ENCODE data around the gene RPN2. TPM values are rescaled to one million over a fixed set of nuclear protein-coding genes. Genes with fewer than 3 reads are reported as not detected.

Gene RPN2
- total and polyA plus RNA-seq, 4 donors: 153 to 241 (median 177) TPM

DNA sequence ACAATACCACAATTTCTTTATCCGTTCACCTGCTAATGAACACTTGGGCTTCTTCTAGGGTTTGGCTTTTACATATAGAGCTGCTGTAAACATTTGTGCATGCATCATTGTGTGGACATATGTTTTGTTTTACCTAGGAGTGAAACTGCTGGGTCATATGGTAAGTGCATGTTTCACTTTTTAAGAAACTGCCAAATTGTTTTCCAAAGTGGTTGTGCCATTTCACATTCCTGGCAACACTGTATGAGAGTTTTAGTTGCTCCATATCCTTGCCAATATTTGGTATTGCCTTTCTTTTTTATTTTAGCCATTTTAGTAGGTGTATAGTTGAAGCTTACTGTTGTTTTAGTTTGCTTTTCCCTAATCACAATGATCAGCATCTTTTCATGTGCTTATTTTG, 14.1 kb upstream of the RPN2 start (continued):
- TF ChIP-seq EGR1 (IDR thresholded peaks at IDR 0.05; ENCODE audit: low read depth in 2 of 2) (no peak), FOXA2 (IDR thresholded peaks at IDR 0.05) (no peak)

- Histone ChIP-seq H3K9ac (ENCODE audit: low read depth in 1 of 2, low read length in 2 of 2) (no peak overlapping the region), H3K27me3 (ENCODE audit: control insufficient read depth in 4 of 4, insufficient read depth in 4 of 4, low read length in 3 of 4) (no peaks in the 10 kb centered on the region), H3K9me3 (ENCODE audit: control insufficient read depth in 4 of 4, low read length in 3 of 4) (no peaks in the 10 kb centered on the region), H3K36me3 (ENCODE audit: control insufficient read depth in 4 of 4, insufficient read depth in 3 of 4, low read depth in 1 of 4, low read length in 3 of 4) (peaks cover 0 to 10% (median 7%) of the 10 kb centered on the region in 4 donors), H3K27ac (ENCODE audit: low read depth in 1 of 2, low read length in 2 of 2) (no peak overlapping the region), H3K4me3 (ENCODE audit: low read depth in 1 of 3, low read length in 3 of 3) (no peak overlapping the region), H3K4me1 (ENCODE audit: control insufficient read depth in 4 of 4, insufficient read depth in 4 of 4, low read length in 3 of 4) (no peaks in the 10 kb centered on the region)
- no peak for DNase-seq (ENCODE audit: low spot score)
- TF ChIP-seq GABPA (IDR thresholded peaks at IDR 0.05 in 1 of 2, conservative IDR thresholded peaks at IDR 0.05 in 1 of 2): no peak
- no peak for TF ChIP-seq TAF1 (conservative IDR thresholded peaks at IDR 0.05)
- no peak for TF ChIP-seq FOXA1 (IDR thresholded peaks at IDR 0.05)
- TF ChIP-seq RAD21 (IDR thresholded peaks at IDR 0.05): no peak
- TF ChIP-seq, protein P1, sequence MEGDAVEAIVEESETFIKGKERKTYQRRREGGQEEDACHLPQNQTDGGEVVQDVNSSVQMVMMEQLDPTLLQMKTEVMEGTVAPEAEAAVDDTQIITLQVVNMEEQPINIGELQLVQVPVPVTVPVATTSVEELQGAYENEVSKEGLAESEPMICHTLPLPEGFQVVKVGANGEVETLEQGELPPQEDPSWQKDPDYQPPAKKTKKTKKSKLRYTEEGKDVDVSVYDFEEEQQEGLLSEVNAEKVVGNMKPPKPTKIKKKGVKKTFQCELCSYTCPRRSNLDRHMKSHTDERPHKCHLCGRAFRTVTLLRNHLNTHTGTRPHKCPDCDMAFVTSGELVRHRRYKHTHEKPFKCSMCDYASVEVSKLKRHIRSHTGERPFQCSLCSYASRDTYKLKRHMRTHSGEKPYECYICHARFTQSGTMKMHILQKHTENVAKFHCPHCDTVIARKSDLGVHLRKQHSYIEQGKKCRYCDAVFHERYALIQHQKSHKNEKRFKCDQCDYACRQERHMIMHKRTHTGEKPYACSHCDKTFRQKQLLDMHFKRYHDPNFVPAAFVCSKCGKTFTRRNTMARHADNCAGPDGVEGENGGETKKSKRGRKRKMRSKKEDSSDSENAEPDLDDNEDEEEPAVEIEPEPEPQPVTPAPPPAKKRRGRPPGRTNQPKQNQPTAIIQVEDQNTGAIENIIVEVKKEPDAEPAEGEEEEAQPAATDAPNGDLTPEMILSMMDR (IDR thresholded peaks at IDR 0.05; ENCODE audit: low read depth, low read length, missing input control): no peak
- no peak for TF ChIP-seq HNF4G (IDR thresholded peaks at IDR 0.05)
- TF ChIP-seq EGR1 (IDR thresholded peaks at IDR 0.05; ENCODE audit: low read depth in 2 of 2): no peak
- TF ChIP-seq FOXA2 (IDR thresholded peaks at IDR 0.05): no peak
- TF ChIP-seq YY1 (IDR thresholded peaks at IDR 0.05): no peak
- TF ChIP-seq JUND (IDR thresholded peaks at IDR 0.05): no peak
- TF ChIP-seq, protein P2, sequence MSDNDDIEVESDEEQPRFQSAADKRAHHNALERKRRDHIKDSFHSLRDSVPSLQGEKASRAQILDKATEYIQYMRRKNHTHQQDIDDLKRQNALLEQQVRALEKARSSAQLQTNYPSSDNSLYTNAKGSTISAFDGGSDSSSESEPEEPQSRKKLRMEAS (IDR thresholded peaks at IDR 0.05): no peak
- TF ChIP-seq, protein P3, sequence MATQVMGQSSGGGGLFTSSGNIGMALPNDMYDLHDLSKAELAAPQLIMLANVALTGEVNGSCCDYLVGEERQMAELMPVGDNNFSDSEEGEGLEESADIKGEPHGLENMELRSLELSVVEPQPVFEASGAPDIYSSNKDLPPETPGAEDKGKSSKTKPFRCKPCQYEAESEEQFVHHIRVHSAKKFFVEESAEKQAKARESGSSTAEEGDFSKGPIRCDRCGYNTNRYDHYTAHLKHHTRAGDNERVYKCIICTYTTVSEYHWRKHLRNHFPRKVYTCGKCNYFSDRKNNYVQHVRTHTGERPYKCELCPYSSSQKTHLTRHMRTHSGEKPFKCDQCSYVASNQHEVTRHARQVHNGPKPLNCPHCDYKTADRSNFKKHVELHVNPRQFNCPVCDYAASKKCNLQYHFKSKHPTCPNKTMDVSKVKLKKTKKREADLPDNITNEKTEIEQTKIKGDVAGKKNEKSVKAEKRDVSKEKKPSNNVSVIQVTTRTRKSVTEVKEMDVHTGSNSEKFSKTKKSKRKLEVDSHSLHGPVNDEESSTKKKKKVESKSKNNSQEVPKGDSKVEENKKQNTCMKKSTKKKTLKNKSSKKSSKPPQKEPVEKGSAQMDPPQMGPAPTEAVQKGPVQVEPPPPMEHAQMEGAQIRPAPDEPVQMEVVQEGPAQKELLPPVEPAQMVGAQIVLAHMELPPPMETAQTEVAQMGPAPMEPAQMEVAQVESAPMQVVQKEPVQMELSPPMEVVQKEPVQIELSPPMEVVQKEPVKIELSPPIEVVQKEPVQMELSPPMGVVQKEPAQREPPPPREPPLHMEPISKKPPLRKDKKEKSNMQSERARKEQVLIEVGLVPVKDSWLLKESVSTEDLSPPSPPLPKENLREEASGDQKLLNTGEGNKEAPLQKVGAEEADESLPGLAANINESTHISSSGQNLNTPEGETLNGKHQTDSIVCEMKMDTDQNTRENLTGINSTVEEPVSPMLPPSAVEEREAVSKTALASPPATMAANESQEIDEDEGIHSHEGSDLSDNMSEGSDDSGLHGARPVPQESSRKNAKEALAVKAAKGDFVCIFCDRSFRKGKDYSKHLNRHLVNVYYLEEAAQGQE (IDR thresholded peaks at IDR 0.05): no peak
- TF ChIP-seq, protein P4, sequence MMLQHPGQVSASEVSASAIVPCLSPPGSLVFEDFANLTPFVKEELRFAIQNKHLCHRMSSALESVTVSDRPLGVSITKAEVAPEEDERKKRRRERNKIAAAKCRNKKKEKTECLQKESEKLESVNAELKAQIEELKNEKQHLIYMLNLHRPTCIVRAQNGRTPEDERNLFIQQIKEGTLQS (IDR thresholded peaks at IDR 0.05): no peak
- TF ChIP-seq NR2F2 (IDR thresholded peaks at IDR 0.05): no peak
- TF ChIP-seq HNF4A (conservative IDR thresholded peaks at IDR 0.05): no peak
- TF ChIP-seq SP1 (IDR thresholded peaks at IDR 0.05): no peak
- TF ChIP-seq, protein P5, sequence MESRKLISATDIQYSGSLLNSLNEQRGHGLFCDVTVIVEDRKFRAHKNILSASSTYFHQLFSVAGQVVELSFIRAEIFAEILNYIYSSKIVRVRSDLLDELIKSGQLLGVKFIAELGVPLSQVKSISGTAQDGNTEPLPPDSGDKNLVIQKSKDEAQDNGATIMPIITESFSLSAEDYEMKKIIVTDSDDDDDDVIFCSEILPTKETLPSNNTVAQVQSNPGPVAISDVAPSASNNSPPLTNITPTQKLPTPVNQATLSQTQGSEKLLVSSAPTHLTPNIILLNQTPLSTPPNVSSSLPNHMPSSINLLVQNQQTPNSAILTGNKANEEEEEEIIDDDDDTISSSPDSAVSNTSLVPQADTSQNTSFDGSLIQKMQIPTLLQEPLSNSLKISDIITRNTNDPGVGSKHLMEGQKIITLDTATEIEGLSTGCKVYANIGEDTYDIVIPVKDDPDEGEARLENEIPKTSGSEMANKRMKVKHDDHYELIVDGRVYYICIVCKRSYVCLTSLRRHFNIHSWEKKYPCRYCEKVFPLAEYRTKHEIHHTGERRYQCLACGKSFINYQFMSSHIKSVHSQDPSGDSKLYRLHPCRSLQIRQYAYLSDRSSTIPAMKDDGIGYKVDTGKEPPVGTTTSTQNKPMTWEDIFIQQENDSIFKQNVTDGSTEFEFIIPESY (IDR thresholded peaks at IDR 0.05): no peak
- WGBS: 97% methylated on average over 5 of the region's 5 CpGs
These were observed 12.3 kb upstream of the RPN2 start for GRCh38 chr20:37166867-37167266.

Data from liver (tissue), 9 donors.